HepG2 (cell line): Measurements from ENCODE around the gene CHMP1B. TPM values are rescaled to one million over a fixed set of nuclear protein-coding genes. Genes with fewer than 3 reads are reported as not detected.

ENCODE experiments used
- ATF1 ChIP-seq: IDR thresholded peaks from 2 replicates; pipeline ENCODE4 v1.6.1; 2016; ENCODE audit warnings: mild to moderate bottlenecking, control low read depth
- CENPX ChIP-seq: sonication (generic); formaldehyde crosslinking; IDR thresholded peaks from 2 replicates; pipeline ENCODE4 v1.9.0; 2021; ENCODE audit warnings: mild to moderate bottlenecking, missing genetic modification reagents, moderate library complexity
- DNMT1 ChIP-seq: sonication (generic); formaldehyde crosslinking; IDR thresholded peaks from 2 replicates; pipeline ENCODE4 v1.5.1; 2020; ENCODE audit warnings: mild to moderate bottlenecking, missing genetic modification reagents
- KAT2B ChIP-seq: fragments of 150-350 bp; IDR thresholded peaks from 2 replicates; pipeline ENCODE4 v1.6.1; 2014; ENCODE audit warnings: low read depth, low read length, borderline replicate concordance
- MBNL3 ChIP-seq: fragments of 250-450 bp; sonication (Bioruptor Pico); conservative IDR thresholded peaks from 2 replicates; pipeline ENCODE4 v1.8.0; 2022; ENCODE audit warnings: mild to moderate bottlenecking, inconsistent platforms
- NPAS2 ChIP-seq: sonication (generic); formaldehyde crosslinking; IDR thresholded peaks from 2 replicates; pipeline ENCODE4 v1.8.0; 2022; ENCODE audit warnings: mild to moderate bottlenecking, missing genetic modification reagents, borderline replicate concordance
- SMARCC2 ChIP-seq: fragments of 450-650 bp; IDR thresholded peaks from 2 replicates; pipeline ENCODE4 v1.6.1; 2017; ENCODE audit warnings: antibody characterized with exemption, mild to moderate bottlenecking
- THAP7 ChIP-seq: sonication (generic); formaldehyde crosslinking; IDR thresholded peaks from 2 replicates; pipeline ENCODE4 v1.8.1; 2023; ENCODE audit warnings: mild to moderate bottlenecking, missing genetic modification reagents
- ZBTB46 ChIP-seq: sonication (generic); formaldehyde crosslinking; IDR thresholded peaks from 2 replicates; pipeline ENCODE4 v1.4.0; 2020; ENCODE audit warnings: mild to moderate bottlenecking, missing genetic modification reagents, borderline replicate concordance
- ZNF251 ChIP-seq: sonication (generic); formaldehyde crosslinking; IDR thresholded peaks from 2 replicates; pipeline ENCODE4 v1.9.0; 2021; ENCODE audit warnings: mild to moderate bottlenecking, missing genetic modification reagents
- ZNF343 ChIP-seq: sonication (generic); formaldehyde crosslinking; IDR thresholded peaks from 2 replicates; pipeline ENCODE4 v1.4.0; 2020; ENCODE audit warnings: mild to moderate bottlenecking, missing genetic modification reagents
- ZNF382 ChIP-seq: sonication (generic); formaldehyde crosslinking; IDR thresholded peaks from 2 replicates; pipeline ENCODE4 v1.5.0; 2020; ENCODE audit warnings: missing genetic modification reagents, mild to moderate bottlenecking, borderline replicate concordance
- ZNF615 ChIP-seq: sonication (generic); formaldehyde crosslinking; IDR thresholded peaks from 2 replicates; pipeline ENCODE4 v1.5.0; 2020; ENCODE audit warnings: mild to moderate bottlenecking, missing genetic modification reagents, borderline replicate concordance
- ZNF724P ChIP-seq: sonication (generic); formaldehyde crosslinking; IDR thresholded peaks from 2 replicates; pipeline ENCODE4 v1.8.0; 2022; ENCODE audit warnings: missing genetic modification reagents, borderline replicate concordance
- ZNF781 ChIP-seq: sonication (generic); formaldehyde crosslinking; IDR thresholded peaks from 2 replicates; pipeline ENCODE4 v1.5.1; 2020; ENCODE audit warnings: borderline replicate concordance, mild to moderate bottlenecking, missing genetic modification reagents; ENCODE audit errors: not compliant biosample characterization
- ZNF792 ChIP-seq: IDR thresholded peaks from 2 replicates; pipeline ENCODE4 v1.6.1; 2016
- polyA plus RNA-seq, 8 experiments: library from polyadenylated mRNA; depleted of rRNA in 3 of 8; stranded (reverse) in 7 of 8; unstranded in 1 of 8; fragments of >200 nt; fragmentation: Illumina TruSeq in 4 of 8; extraction: Trizol in 4 of 8; gene quantifications; 2 replicates each; pipeline versions ENCODE4 v1.2.1 to v1.2.3, GENCODE V29; 2011 to 2016; ENCODE audit warnings: low read depth in 4 of 8, missing spikeins in 1 of 8, mixed read lengths in 1 of 8; ENCODE audit not compliant: insufficient read depth in 1 of 8
- total RNA-seq, 5 experiments: library from RNA; depleted of rRNA; stranded (reverse); fragments of >200 nt; fragmentation: Illumina TruSeq; extraction: Trizol; gene quantifications; 2 replicates each; pipeline ENCODE4 v1.2.3, GENCODE V29; 2016; ENCODE audit warnings: low read depth in 1 of 5
- TF ChIP-seq, protein P1 (sequence below): sonication (generic); formaldehyde crosslinking; IDR thresholded peaks from 2 replicates; pipeline ENCODE4 v1.4.0; 2020; ENCODE audit warnings: missing genetic modification reagents, mild to moderate bottlenecking, borderline replicate concordance
- TF ChIP-seq, protein P2 (sequence below): sonication (generic); formaldehyde crosslinking; IDR thresholded peaks from 2 replicates; pipeline ENCODE4 v1.5.0; 2020; ENCODE audit warnings: mild to moderate bottlenecking, missing genetic modification reagents
- TF ChIP-seq, protein P3 (sequence below): sonication (generic); formaldehyde crosslinking; IDR thresholded peaks from 2 replicates; pipeline ENCODE4 v1.4.0; 2020; ENCODE audit warnings: mild to moderate bottlenecking, missing genetic modification reagents

Gene CHMP1B
- total and polyA plus RNA-seq, 2 of the 13 experiments (the other 11 are each of a cell fraction or from before 2014, with no cell fraction given): 18.8 to 20.2 TPM

- TF ChIP-seq, protein P1, sequence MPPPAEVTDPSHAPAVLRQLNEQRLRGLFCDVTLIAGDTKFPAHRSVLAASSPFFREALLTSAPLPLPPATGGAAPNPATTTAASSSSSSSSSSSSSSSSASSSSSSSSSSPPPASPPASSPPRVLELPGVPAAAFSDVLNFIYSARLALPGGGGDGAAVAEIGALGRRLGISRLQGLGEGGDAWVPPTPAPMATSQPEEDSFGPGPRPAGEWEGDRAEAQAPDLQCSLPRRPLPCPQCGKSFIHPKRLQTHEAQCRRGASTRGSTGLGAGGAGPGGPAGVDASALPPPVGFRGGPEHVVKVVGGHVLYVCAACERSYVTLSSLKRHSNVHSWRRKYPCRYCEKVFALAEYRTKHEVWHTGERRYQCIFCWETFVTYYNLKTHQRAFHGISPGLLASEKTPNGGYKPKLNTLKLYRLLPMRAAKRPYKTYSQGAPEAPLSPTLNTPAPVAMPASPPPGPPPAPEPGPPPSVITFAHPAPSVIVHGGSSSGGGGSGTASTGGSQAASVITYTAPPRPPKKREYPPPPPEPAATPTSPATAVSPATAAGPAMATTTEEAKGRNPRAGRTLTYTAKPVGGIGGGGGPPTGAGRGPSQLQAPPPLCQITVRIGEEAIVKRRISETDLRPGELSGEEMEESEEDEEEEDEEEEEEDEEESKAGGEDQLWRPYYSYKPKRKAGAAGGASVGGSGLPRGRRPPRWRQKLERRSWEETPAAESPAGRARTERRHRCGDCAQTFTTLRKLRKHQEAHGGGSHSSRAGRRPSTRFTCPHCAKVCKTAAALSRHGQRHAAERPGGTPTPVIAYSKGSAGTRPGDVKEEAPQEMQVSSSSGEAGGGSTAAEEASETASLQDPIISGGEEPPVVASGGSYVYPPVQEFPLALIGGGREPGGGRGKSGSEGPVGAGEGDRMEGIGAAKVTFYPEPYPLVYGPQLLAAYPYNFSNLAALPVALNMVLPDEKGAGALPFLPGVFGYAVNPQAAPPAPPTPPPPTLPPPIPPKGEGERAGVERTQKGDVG (CRISPR knock-in tag): 0 out of 2 replicates have a peak, but pooled peaks have one; percentile 25
- TF ChIP-seq ZNF382 (CRISPR knock-in tag) (no peak), NPAS2 (CRISPR knock-in tag) (no peak), ZNF251 (CRISPR knock-in tag) (no peak), ZNF343 (CRISPR knock-in tag) (no peak), KAT2B (no peak), ZNF781 (no peak), CENPX (CRISPR knock-in tag) (no peak), ZNF615 (no peak), DNMT1 (no peak), SMARCC2 (no peak), ZBTB46 (CRISPR knock-in tag) (no peak), MBNL3 (CRISPR knock-in tag) (no peak), ATF1 (CRISPR knock-in tag) (peak; percentile 50; the same call in 1 of the 2 replicates), ZNF724P (0 out of 2 replicates have a peak, but pooled peaks have one; percentile 60), ZNF792 (CRISPR knock-in tag) (0 out of 2 replicates have a peak, but pooled peaks have one; percentile 61), THAP7 (CRISPR knock-in tag) (no peak)
- TF ChIP-seq, protein P2, sequence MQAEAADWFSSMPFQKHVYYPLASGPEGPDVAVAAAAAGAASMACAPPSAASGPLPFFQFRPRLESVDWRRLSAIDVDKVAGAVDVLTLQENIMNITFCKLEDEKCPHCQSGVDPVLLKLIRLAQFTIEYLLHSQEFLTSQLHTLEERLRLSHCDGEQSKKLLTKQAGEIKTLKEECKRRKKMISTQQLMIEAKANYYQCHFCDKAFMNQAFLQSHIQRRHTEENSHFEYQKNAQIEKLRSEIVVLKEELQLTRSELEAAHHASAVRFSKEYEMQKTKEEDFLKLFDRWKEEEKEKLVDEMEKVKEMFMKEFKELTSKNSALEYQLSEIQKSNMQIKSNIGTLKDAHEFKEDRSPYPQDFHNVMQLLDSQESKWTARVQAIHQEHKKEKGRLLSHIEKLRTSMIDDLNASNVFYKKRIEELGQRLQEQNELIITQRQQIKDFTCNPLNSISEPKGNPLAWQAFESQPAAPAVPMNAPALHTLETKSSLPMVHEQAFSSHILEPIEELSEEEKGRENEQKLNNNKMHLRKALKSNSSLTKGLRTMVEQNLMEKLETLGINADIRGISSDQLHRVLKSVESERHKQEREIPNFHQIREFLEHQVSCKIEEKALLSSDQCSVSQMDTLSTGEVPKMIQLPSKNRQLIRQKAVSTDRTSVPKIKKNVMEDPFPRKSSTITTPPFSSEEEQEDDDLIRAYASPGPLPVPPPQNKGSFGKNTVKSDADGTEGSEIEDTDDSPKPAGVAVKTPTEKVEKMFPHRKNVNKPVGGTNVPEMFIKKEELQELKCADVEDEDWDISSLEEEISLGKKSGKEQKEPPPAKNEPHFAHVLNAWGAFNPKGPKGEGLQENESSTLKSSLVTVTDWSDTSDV (CRISPR knock-in tag): no peak
- TF ChIP-seq, protein P3, sequence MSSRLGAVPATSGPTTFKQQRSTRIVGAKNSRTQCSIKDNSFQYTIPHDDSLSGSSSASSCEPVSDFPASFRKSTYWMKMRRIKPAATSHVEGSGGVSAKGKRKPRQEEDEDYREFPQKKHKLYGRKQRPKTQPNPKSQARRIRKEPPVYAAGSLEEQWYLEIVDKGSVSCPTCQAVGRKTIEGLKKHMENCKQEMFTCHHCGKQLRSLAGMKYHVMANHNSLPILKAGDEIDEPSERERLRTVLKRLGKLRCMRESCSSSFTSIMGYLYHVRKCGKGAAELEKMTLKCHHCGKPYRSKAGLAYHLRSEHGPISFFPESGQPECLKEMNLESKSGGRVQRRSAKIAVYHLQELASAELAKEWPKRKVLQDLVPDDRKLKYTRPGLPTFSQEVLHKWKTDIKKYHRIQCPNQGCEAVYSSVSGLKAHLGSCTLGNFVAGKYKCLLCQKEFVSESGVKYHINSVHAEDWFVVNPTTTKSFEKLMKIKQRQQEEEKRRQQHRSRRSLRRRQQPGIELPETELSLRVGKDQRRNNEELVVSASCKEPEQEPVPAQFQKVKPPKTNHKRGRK (CRISPR knock-in tag): no peak
Measured at GRCh38 chr18:11849841-11850634, 1.2 kb upstream of the CHMP1B start (continued).
